HepG2 (cell line): Measurements from ENCODE around the gene GRM4. TPM values are rescaled to one million over a fixed set of nuclear protein-coding genes. Genes with fewer than 3 reads are reported as not detected.

Experiments used
- ATAC-seq: fragments of 200-7000 bp; cut with Tn5 transposase; 3 replicates; pipeline ENCODE4 v1.9.1; 2020; ENCODE audit warnings: mild to moderate bottlenecking, moderate library complexity
- BruUV-seq: library from RNA; stranded (reverse); fragments of 400-500 nt; replicated peaks from 2 replicates; lab custom pipeline; 2021; lab: Mats Ljungman, UMichigan
- CTCF ChIA-PET: fragments of 300-600 bp; formaldehyde crosslinking; extraction: SDS; loops from one replicate; lab custom pipeline; 2021; ENCODE audit warnings: low total read pairs, inconsistent platforms, low intra/inter-chr PET ratio; lab: Yijun Ruan, JAX
- POLR2A ChIA-PET: fragments of 350-600 bp; sonication (Branson Sonifier 250); formaldehyde crosslinking; loops from one replicate; lab custom pipeline; 2020; ENCODE audit warnings: antibody characterized with exemption, inconsistent platforms; lab: Yijun Ruan, JAX
- DNase-seq: peaks from one replicate; pipeline ENCODE4 v3.0.0-alpha.2; 2015; ENCODE audit warnings: low spot score
- FAIRE-seq: peaks from 3 replicates; lab custom pipeline; 2011; peaks lifted over from hg19 to GRCh38; lab: Jason Lieb, UNC
- H2AFZ ChIP-seq: one replicate; pipeline ENCODE4 v1.6.1; 2011; ENCODE audit warnings: low read length, inconsistent platforms
- H3K27ac ChIP-seq: fragments of 300-600 bp; 3 replicates; pipeline ENCODE4 v1.8.0; 2011; ENCODE audit warnings: mixed run types, mild to moderate bottlenecking, mixed read lengths, low read length, inconsistent platforms; ENCODE audit not compliant: insufficient read depth; ENCODE audit errors: extremely low read length
- H3K27me3 ChIP-seq, 2 experiments: fragments of 200-600 bp in 1 of 2; 2 replicates in 1 of 2; 3 replicates in 1 of 2; pipeline versions ENCODE4 v1.6.0 to v1.8.0; 2011; ENCODE audit warnings: low read length in 2 of 2, mild to moderate bottlenecking in 2 of 2, moderate library complexity in 2 of 2, inconsistent platforms in 1 of 2; ENCODE audit not compliant: insufficient read depth in 2 of 2, control insufficient read depth in 1 of 2
- H3K36me3 ChIP-seq, 2 experiments: fragments of 200-600 bp in 1 of 2; replicated peaks in 1 of 2; 2 replicates in 1 of 2; 3 replicates in 1 of 2; pipeline versions ENCODE4 v1.5.1 to v1.8.0; 2011; ENCODE audit warnings: low read length in 2 of 2, inconsistent platforms in 1 of 2; ENCODE audit not compliant: insufficient read depth in 2 of 2, control insufficient read depth in 1 of 2
- H3K4me1 ChIP-seq: 2 replicates; pipeline ENCODE4 v1.5.1; 2012; ENCODE audit warnings: low read length, inconsistent platforms; ENCODE audit not compliant: insufficient read depth
- H3K4me2 ChIP-seq: 2 replicates; pipeline ENCODE4 v1.6.0; 2011; ENCODE audit warnings: low read depth, low read length, inconsistent platforms
- H3K4me3 ChIP-seq, 3 experiments: fragments of 200-600 bp in 1 of 3; sonication (generic), shearing (Covaris generic) in 1 of 3; replicated peaks in 1 of 3; 2 replicates each; pipeline ENCODE4 v1.5.1; 2011 to 2016; ENCODE audit warnings: low read length in 3 of 3, inconsistent platforms in 2 of 3, low read depth in 2 of 3, mild to moderate bottlenecking in 2 of 3, control low read depth in 1 of 3, mixed read lengths in 1 of 3; ENCODE audit not compliant: insufficient read depth in 1 of 3
- H3K79me2 ChIP-seq: one replicate; pipeline ENCODE4 v1.6.1; 2011; ENCODE audit warnings: low read length, inconsistent platforms; ENCODE audit not compliant: insufficient read depth
- H3K9ac ChIP-seq: 2 replicates; pipeline ENCODE4 v1.6.0; 2011; ENCODE audit warnings: mild to moderate bottlenecking, low read depth, low read length, inconsistent platforms; ENCODE audit not compliant: insufficient read depth
- H3K9me3 ChIP-seq: 2 replicates; pipeline ENCODE4 v1.5.1; 2012; ENCODE audit warnings: mild to moderate bottlenecking, low read length
- H4K20me1 ChIP-seq: 2 replicates; pipeline ENCODE4 v1.6.0; 2011; ENCODE audit warnings: inconsistent platforms, mild to moderate bottlenecking, low read length, moderate library complexity; ENCODE audit not compliant: insufficient read depth
- ATF5 ChIP-seq: sonication (generic); formaldehyde crosslinking; IDR thresholded peaks from 2 replicates; pipeline ENCODE4 v1.4.0; 2020; ENCODE audit warnings: mild to moderate bottlenecking, low read depth, missing genetic modification reagents
- ATF7 ChIP-seq, 2 experiments: fragments of 450-650 bp in 1 of 2; sonication (generic) in 1 of 2; formaldehyde crosslinking in 1 of 2; IDR thresholded peaks; 2 replicates each; pipeline versions ENCODE4 v1.4.0 to v1.6.1; 2016 to 2020; ENCODE audit warnings: antibody characterized with exemption in 1 of 2, mild to moderate bottlenecking in 1 of 2, missing genetic modification reagents in 1 of 2
- ATF7-NPFF ChIP-seq: sonication (generic); formaldehyde crosslinking; IDR thresholded peaks from 2 replicates; pipeline ENCODE4 v1.8.1; 2023; ENCODE audit warnings: mild to moderate bottlenecking, low read depth, missing genetic modification reagents, moderate library complexity
- DMAP1 ChIP-seq: IDR thresholded peaks from 2 replicates; pipeline ENCODE4 v1.6.1; 2016
- EHMT2 ChIP-seq: fragments of 200-600 bp; sonication (generic); IDR thresholded peaks from 2 replicates; pipeline ENCODE4 v1.7.0; 2017; ENCODE audit warnings: antibody characterized with exemption, low read depth, low read length, borderline replicate concordance
- IRF1 ChIP-seq: sonication (generic); formaldehyde crosslinking; IDR thresholded peaks from 2 replicates; pipeline ENCODE4 v1.4.0; 2020; ENCODE audit warnings: low read depth, mild to moderate bottlenecking, missing genetic modification reagents
- KMT2A ChIP-seq: sonication (generic); formaldehyde crosslinking; IDR thresholded peaks from 2 replicates; pipeline ENCODE4 v1.4.0; 2020; ENCODE audit warnings: missing genetic modification reagents
- PBX2 ChIP-seq: IDR thresholded peaks from 2 replicates; pipeline ENCODE4 v1.6.1; 2016; ENCODE audit warnings: control low read depth
- SIN3A ChIP-seq: IDR thresholded peaks from 2 replicates; pipeline ENCODE4 v1.6.1; 2011; ENCODE audit warnings: low read depth, mild to moderate bottlenecking, control low read depth, low read length, borderline replicate concordance
- SRY ChIP-seq: sonication (generic); formaldehyde crosslinking; IDR thresholded peaks from 2 replicates; pipeline ENCODE4 v1.8.0; 2022; ENCODE audit warnings: mild to moderate bottlenecking, missing genetic modification reagents
- SSRP1 ChIP-seq: IDR thresholded peaks from 2 replicates; pipeline ENCODE4 v1.6.1; 2016; ENCODE audit warnings: control low read depth
- TERF1 ChIP-seq: sonication (generic); formaldehyde crosslinking; IDR thresholded peaks from 2 replicates; pipeline ENCODE4 v1.8.0; 2022; ENCODE audit warnings: mild to moderate bottlenecking, missing genetic modification reagents, moderate library complexity
- ZMAT3 ChIP-seq: sonication (generic); formaldehyde crosslinking; conservative IDR thresholded peaks from 2 replicates; pipeline ENCODE4 v1.7.0; 2021; ENCODE audit warnings: missing genetic modification reagents
- ZNF225 ChIP-seq: sonication (generic); formaldehyde crosslinking; IDR thresholded peaks from 2 replicates; pipeline ENCODE4 v1.4.0; 2020; ENCODE audit warnings: mild to moderate bottlenecking, missing genetic modification reagents
- ZNF333 ChIP-seq: sonication (generic); formaldehyde crosslinking; IDR thresholded peaks from 2 replicates; pipeline ENCODE4 v1.4.0; 2020; ENCODE audit warnings: mild to moderate bottlenecking, missing genetic modification reagents, borderline replicate concordance
- ZNF501 ChIP-seq: sonication (generic); formaldehyde crosslinking; IDR thresholded peaks from 2 replicates; pipeline ENCODE4 v1.5.1; 2020; ENCODE audit warnings: mild to moderate bottlenecking, moderate library complexity, missing genetic modification reagents
- ZSCAN30 ChIP-seq: sonication (generic); formaldehyde crosslinking; IDR thresholded peaks from 2 replicates; pipeline ENCODE4 v1.5.0; 2020; ENCODE audit warnings: mild to moderate bottlenecking, missing genetic modification reagents
- WGBS: methylation state at CpG from one replicate; pipeline ENCODE4 v1.1.6; 2017; ENCODE audit warnings: low lambda C conversion rate; 5-methylcytosine and 5-hydroxymethylcytosine counted together
- in situ Hi-C: cut with HindIII; loops from 2 replicates; pipeline ENCODE4 v1.10.0; 2017; ENCODE audit warnings: low pct_unique_long_range_greater_than_20kb; ENCODE audit not compliant: extremely low pct_ligation_motif_present
- intact Hi-C: fragments of 100-400 bp; cut with micrococcal nuclease; formaldehyde crosslinking; loops from one replicate; pipeline ENCODE4 v1.10.0; 2022; ENCODE audit not compliant: unreplicated experiment
- polyA plus RNA-seq, 8 experiments: library from polyadenylated mRNA; depleted of rRNA in 3 of 8; stranded (reverse) in 7 of 8; unstranded in 1 of 8; fragments of >200 nt; fragmentation: Illumina TruSeq in 4 of 8; extraction: Trizol in 4 of 8; gene quantifications; 2 replicates each; pipeline versions ENCODE4 v1.2.1 to v1.2.3, GENCODE V29; 2011 to 2016; ENCODE audit warnings: low read depth in 4 of 8, missing spikeins in 1 of 8, mixed read lengths in 1 of 8; ENCODE audit not compliant: insufficient read depth in 1 of 8
- total RNA-seq, 5 experiments: library from RNA; depleted of rRNA; stranded (reverse); fragments of >200 nt; fragmentation: Illumina TruSeq; extraction: Trizol; gene quantifications; 2 replicates each; pipeline ENCODE4 v1.2.3, GENCODE V29; 2016; ENCODE audit warnings: low read depth in 1 of 5

The GRM4 gene
- total and polyA plus RNA-seq, 2 of the 13 experiments (the other 11 are each of a cell fraction or from before 2014, with no cell fraction given), result not detected

GRCh38 chr6:33976437-33977360 is 169.2 kb downstream of the GRM4 start (continued):
- TF ChIP-seq SSRP1 (CRISPR knock-in tag) (no peak), ATF7 (IDR thresholded peaks at IDR 0.05) (no peak), ATF7 (CRISPR knock-in tag; IDR thresholded peaks at IDR 0.05) (no peak), DMAP1 (CRISPR knock-in tag) (no peak), TERF1 (CRISPR knock-in tag) (no peak), ZMAT3 (no peak), KMT2A (CRISPR knock-in tag) (no peak), EHMT2 (no peak)

GRCh38 chr6:33975661-33976436 is 170.0 kb downstream of the GRM4 start:
- Histone ChIP-seq H3K4me3 (no peak overlapping the region), H3K4me1 (no peaks in the 10 kb centered on the region), H3K27me3 (peaks cover 9 to 60% of the 10 kb centered on the region in 2 experiments; a peak in 4 of 5 replicates), H4K20me1 (no peaks in the 10 kb centered on the region; the same call in 1 of the 2 replicates), H3K4me2 (no peak overlapping the region), H2AFZ (no peak overlapping the region), H3K36me3 (no peaks in the 10 kb centered on the region), H3K27ac (no peak overlapping the region), H3K79me2 (no peaks in the 10 kb centered on the region), H3K9ac (no peak overlapping the region), H3K9me3 (no peaks in the 10 kb centered on the region)
- CTCF ChIA-PET, result no interaction called here
- intact Hi-C loops (no loop called here), in situ Hi-C loops (no loop called here)
- 70% methylated on average over 42 of the region's 44 CpGs for WGBS
- ATAC-seq (no peak), DNase-seq (no peak), FAIRE-seq (no peak)
- BruUV-seq, result no TSS peak
- POLR2A ChIA-PET, result no interaction called here
- TF ChIP-seq IRF1 (CRISPR knock-in tag) (no peak), ZSCAN30 (CRISPR knock-in tag) (no peak), SRY (CRISPR knock-in tag) (no peak), SIN3A (no peak), ZNF501 (CRISPR knock-in tag) (no peak), ZNF225 (CRISPR knock-in tag) (no peak), ZNF333 (no peak), ATF7-NPFF (CRISPR knock-in tag) (no peak), ATF5 (CRISPR knock-in tag) (no peak), PBX2 (no peak)
